ENCODE data around the gene RARB.

DNA sequence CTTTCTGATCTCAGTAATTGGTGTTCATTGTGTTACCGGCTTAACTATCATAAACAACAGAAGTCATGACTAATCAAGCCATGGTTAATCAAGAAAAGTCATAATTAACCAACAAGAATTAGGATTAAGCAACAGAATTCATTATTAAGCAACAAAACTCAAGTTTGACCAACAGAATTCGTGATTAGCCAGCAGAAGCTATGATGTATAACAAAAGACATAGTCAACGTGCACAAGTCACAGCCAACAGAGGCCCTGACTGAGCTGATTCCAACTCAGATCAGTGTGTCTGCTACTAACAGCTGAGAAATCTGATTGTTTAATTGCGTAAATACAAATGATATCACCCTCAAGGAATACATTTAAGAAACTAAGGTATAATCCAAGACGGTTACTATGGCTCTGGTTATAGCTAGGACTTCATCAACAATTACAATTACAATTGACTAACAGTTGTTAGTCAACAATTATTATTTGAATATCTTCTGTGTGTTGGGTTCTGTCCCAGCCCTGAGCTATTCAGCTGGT, 67.7 kb downstream of the RARB start:
- TF ChIP-seq, protein P1, sequence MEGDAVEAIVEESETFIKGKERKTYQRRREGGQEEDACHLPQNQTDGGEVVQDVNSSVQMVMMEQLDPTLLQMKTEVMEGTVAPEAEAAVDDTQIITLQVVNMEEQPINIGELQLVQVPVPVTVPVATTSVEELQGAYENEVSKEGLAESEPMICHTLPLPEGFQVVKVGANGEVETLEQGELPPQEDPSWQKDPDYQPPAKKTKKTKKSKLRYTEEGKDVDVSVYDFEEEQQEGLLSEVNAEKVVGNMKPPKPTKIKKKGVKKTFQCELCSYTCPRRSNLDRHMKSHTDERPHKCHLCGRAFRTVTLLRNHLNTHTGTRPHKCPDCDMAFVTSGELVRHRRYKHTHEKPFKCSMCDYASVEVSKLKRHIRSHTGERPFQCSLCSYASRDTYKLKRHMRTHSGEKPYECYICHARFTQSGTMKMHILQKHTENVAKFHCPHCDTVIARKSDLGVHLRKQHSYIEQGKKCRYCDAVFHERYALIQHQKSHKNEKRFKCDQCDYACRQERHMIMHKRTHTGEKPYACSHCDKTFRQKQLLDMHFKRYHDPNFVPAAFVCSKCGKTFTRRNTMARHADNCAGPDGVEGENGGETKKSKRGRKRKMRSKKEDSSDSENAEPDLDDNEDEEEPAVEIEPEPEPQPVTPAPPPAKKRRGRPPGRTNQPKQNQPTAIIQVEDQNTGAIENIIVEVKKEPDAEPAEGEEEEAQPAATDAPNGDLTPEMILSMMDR (IDR thresholded peaks at IDR 0.05): no peak
- TF ChIP-seq POLR2A (IDR thresholded peaks at IDR 0.05): no peak
